ENCODE measurements around the gene ROBO3.

DNA sequence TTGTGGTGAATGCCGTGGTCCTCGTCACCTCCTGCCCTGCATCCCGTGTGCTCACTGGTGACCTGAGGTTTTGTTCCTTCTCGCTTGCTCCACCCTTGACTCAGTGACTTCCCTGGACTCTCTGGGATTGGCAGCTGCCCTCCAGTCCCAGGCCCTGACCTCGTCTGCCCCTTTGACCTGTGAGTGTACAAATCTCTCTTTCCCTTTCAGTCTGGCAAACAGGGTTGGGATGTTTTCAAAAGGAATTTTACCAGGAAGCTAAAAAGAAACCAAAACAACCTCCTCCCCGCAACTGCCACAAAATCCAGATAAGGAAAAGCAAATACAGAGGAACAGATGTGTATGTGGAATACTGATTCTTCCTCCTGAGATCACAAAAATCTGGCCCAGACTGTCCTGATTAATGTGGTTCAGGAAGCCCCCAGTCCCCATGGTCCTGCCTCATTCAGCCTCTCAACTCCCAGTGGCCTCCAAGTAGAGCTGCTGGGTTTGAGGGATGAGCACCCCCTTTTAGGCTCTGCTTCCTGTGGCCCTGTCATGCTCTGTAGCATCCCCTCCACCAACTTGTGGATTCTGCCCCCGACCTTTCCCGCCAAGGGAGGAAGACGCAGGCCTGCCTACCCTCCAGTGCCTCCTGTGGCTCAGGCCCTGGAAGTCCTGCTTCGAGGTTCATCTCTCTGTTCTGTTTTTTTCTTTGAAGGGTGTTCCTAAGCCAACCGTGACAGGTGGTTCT is 17.3 kb downstream of the ROBO3 start:
- TF ChIP-seq, protein P1, sequence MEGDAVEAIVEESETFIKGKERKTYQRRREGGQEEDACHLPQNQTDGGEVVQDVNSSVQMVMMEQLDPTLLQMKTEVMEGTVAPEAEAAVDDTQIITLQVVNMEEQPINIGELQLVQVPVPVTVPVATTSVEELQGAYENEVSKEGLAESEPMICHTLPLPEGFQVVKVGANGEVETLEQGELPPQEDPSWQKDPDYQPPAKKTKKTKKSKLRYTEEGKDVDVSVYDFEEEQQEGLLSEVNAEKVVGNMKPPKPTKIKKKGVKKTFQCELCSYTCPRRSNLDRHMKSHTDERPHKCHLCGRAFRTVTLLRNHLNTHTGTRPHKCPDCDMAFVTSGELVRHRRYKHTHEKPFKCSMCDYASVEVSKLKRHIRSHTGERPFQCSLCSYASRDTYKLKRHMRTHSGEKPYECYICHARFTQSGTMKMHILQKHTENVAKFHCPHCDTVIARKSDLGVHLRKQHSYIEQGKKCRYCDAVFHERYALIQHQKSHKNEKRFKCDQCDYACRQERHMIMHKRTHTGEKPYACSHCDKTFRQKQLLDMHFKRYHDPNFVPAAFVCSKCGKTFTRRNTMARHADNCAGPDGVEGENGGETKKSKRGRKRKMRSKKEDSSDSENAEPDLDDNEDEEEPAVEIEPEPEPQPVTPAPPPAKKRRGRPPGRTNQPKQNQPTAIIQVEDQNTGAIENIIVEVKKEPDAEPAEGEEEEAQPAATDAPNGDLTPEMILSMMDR (IDR thresholded peaks at IDR 0.05) = no peak
- TF ChIP-seq EZH2 (IDR thresholded peaks at IDR 0.05; ENCODE audit: borderline replicate concordance, insufficient read depth, low read depth, low read length, poor library complexity, severe bottlenecking) = no peak
